HFFc6 (cell line): Measurements from ENCODE around the gene LSMEM2. TPM values are rescaled to one million over a fixed set of nuclear protein-coding genes. Genes with fewer than 3 reads are reported as not detected.
"Not testable (repeated sequence)": the region's sequence is repeated elsewhere in the genome, so short reads cannot be mapped to it uniquely, and the experiment has no call there.

Experiments used
- DNase-seq: peaks from one replicate; pipeline ENCODE4 v3.0.0-alpha.2; 2018
- H3K27ac Mint-ChIP-seq: 2 replicates; pipeline ENCODE4 v1.8.0; 2020; ENCODE audit warnings: mild to moderate bottlenecking, mixed read lengths
- H3K27me3 Mint-ChIP-seq: 2 replicates; pipeline ENCODE4 v1.8.0; 2021; ENCODE audit warnings: mild to moderate bottlenecking, moderate library complexity, mixed read lengths; ENCODE audit not compliant: insufficient read depth
- H3K36me3 Mint-ChIP-seq: 2 replicates; pipeline ENCODE4 v1.8.0; 2021; ENCODE audit warnings: low read depth, mixed read lengths
- H3K4me1 Mint-ChIP-seq: 2 replicates; pipeline ENCODE4 v1.8.0; 2020; ENCODE audit warnings: low read depth, mixed read lengths
- H3K4me3 Mint-ChIP-seq: 2 replicates; pipeline ENCODE4 v1.8.0; 2020; ENCODE audit warnings: mild to moderate bottlenecking, moderate library complexity, mixed read lengths
- H3K9me3 Mint-ChIP-seq: 2 replicates; pipeline ENCODE4 v1.8.0; 2020; ENCODE audit warnings: mild to moderate bottlenecking, mixed read lengths
- CTCF ChIP-seq: fragments of 200-600 bp; sonication (generic); IDR thresholded peaks from 2 replicates; pipeline ENCODE4 v1.5.0; 2021; ENCODE audit warnings: antibody characterized with exemption, mild to moderate bottlenecking
- total RNA-seq, 6 experiments: library from RNA; stranded (reverse); fragmentation: NEBNext Ultra II Directional; extraction: Animal tissue kit (Norgen Biotek cat#: 25700); gene quantifications; 2 replicates in 1 of 6; 3 replicates in 5 of 6; pipeline ENCODE4 v1.2.3, GENCODE V29; 2021

Gene LSMEM2
- total RNA-seq, 6 experiments from 2014 or later = 0.11 to 0.13 TPM; not detected in 4

GRCh38 chr3:50269977-50270413 lies 8.9 kb upstream of the LSMEM2 start:
- Mint-ChIP-seq H3K27me3 (peaks cover 10% of the 10 kb centered on the region), H3K4me1 (peaks cover 69% of the 10 kb centered on the region)

GRCh38 chr3:50270422-50271224 lies 8.3 kb upstream of the LSMEM2 start:
- H3K9me3 Mint-ChIP-seq = no peaks in the 10 kb centered on the region
- H3K27ac Mint-ChIP-seq = peak overlapping the region; percentile 84
- no peak for TF ChIP-seq CTCF
- DNase-seq = peak; percentile 29
- H3K4me1 Mint-ChIP-seq = peaks cover 64% of the 10 kb centered on the region
- H3K36me3 Mint-ChIP-seq = no peaks in the 10 kb centered on the region
- peak overlapping the region; percentile 85 for H3K4me3 Mint-ChIP-seq
- peaks cover 9% of the 10 kb centered on the region for H3K27me3 Mint-ChIP-seq

More at GRCh38 chr3:50269977-50270413, 8.9 kb upstream of the LSMEM2 start:
- peak; percentile 63 for DNase-seq
- H3K9me3 Mint-ChIP-seq = no peaks in the 10 kb centered on the region
- H3K4me3 Mint-ChIP-seq = peak overlapping the region; percentile 85
- H3K36me3 Mint-ChIP-seq = no peaks in the 10 kb centered on the region
- no peak for TF ChIP-seq CTCF
- H3K27ac Mint-ChIP-seq = peak overlapping the region; percentile 84

GRCh38 chr3:50271314-50271936 lies 7.5 kb upstream of the LSMEM2 start:
- Mint-ChIP-seq H3K36me3 (no peaks in the 10 kb centered on the region), H3K27ac (no peak overlapping the region; the same call in 1 of the 2 replicates), H3K9me3 (no peaks in the 10 kb centered on the region), H3K4me1 (peaks cover 58% of the 10 kb centered on the region), H3K4me3 (no peak overlapping the region; the same call in 1 of the 2 replicates), H3K27me3 (peaks cover 5% of the 10 kb centered on the region)
- no peak for DNase-seq
- TF ChIP-seq CTCF = no peak

GRCh38 chr3:50272538-50272910 lies 6.4 kb upstream of the LSMEM2 start:
- DNase-seq, H3K4me3 Mint-ChIP-seq, H3K27ac Mint-ChIP-seq, H3K27me3 Mint-ChIP-seq, H3K36me3 Mint-ChIP-seq, H3K9me3 Mint-ChIP-seq: not testable (repeated sequence)
- peaks cover 55% of the 10 kb centered on the region for H3K4me1 Mint-ChIP-seq

GRCh38 chr3:50272911-50273688 lies 5.8 kb upstream of the LSMEM2 start:
- Mint-ChIP-seq H3K27me3 (peaks cover 2% of the 10 kb centered on the region), H3K9me3 (no peaks in the 10 kb centered on the region), H3K36me3 (no peaks in the 10 kb centered on the region), H3K27ac (no peak overlapping the region), H3K4me1 (peaks cover 49% of the 10 kb centered on the region), H3K4me3 (peak overlapping the region; percentile 39; the same call in 1 of the 2 replicates)
- peak; percentile 98 for TF ChIP-seq CTCF
- DNase-seq = peak; percentile 50
